MCF 10A (cell line): ENCODE data around the gene ARL6IP4. TPM values are rescaled to one million over a fixed set of nuclear protein-coding genes. Genes with fewer than 3 reads are reported as not detected.

Experiments used
- BruUV-seq: library from RNA; stranded (reverse); fragments of 400-500 nt; replicated peaks from 2 replicates; lab custom pipeline; 2021; lab: Mats Ljungman, UMichigan
- CTCF ChIA-PET: fragments of 300-600 bp; sonication (Branson Sonifier 250); formaldehyde crosslinking; extraction: SDS; loops from one replicate; lab custom pipeline; 2021; ENCODE audit warnings: antibody characterized with exemption, inconsistent platforms; lab: Yijun Ruan, JAX
- POLR2A ChIA-PET: fragments of 300-600, 350-650 bp; sonication (Branson Sonifier 250); formaldehyde crosslinking; extraction: SDS; loops from one replicate; lab custom pipeline; 2020; ENCODE audit warnings: antibody characterized with exemption, inconsistent platforms; lab: Yijun Ruan, JAX
- DNase-seq: peaks from one replicate; pipeline ENCODE4 v3.0.0-alpha.2; 2018; ENCODE audit not compliant: unreplicated experiment
- H3K27ac Mint-ChIP-seq: one replicate; pipeline ENCODE4 v1.8.0; 2022; ENCODE audit warnings: mild to moderate bottlenecking, low read depth, mixed read lengths; ENCODE audit not compliant: unreplicated experiment
- H3K27me3 Mint-ChIP-seq: one replicate; pipeline ENCODE4 v1.8.0; 2022; ENCODE audit warnings: mixed read lengths; ENCODE audit not compliant: insufficient read depth, unreplicated experiment
- H3K36me3 Mint-ChIP-seq: one replicate; pipeline ENCODE4 v1.8.0; 2022; ENCODE audit warnings: mild to moderate bottlenecking, moderate library complexity, mixed read lengths; ENCODE audit not compliant: insufficient read depth, unreplicated experiment
- H3K4me1 Mint-ChIP-seq: one replicate; pipeline ENCODE4 v1.8.0; 2022; ENCODE audit warnings: mixed read lengths; ENCODE audit not compliant: insufficient read depth, unreplicated experiment
- H3K4me3 Mint-ChIP-seq: one replicate; pipeline ENCODE4 v1.8.0; 2022; ENCODE audit warnings: mild to moderate bottlenecking, moderate library complexity, mixed read lengths; ENCODE audit not compliant: unreplicated experiment
- H3K9me3 Mint-ChIP-seq: one replicate; pipeline ENCODE4 v1.8.0; 2022; ENCODE audit warnings: mixed read lengths; ENCODE audit not compliant: unreplicated experiment
- intact Hi-C: fragments of 100-400 bp; cut with micrococcal nuclease; formaldehyde crosslinking; loops from 2 replicates; pipeline ENCODE4 v1.14.1; 2022
- total RNA-seq: library from RNA; stranded (reverse); gene quantifications from 2 replicates; pipeline ENCODE4 v1.2.3, GENCODE V29; 2022
- TF ChIP-seq, protein P1 (sequence below): fragments of 200-600 bp; IDR thresholded peaks from one replicate; pipeline ENCODE4 v1.8.0; 2022; ENCODE audit warnings: antibody characterized with exemption, mild to moderate bottlenecking; ENCODE audit not compliant: unreplicated experiment

ARL6IP4 gene
- total RNA-seq, 1 experiment from 2014 or later: 198 TPM

GRCh38 chr12:122986258-122986871, 5.9 kb downstream of the ARL6IP4 start:
- H3K4me1 Mint-ChIP-seq: peaks cover 5% of the 10 kb centered on the region
- intact Hi-C loops: no loop called here
- peaks cover 27% of the 10 kb centered on the region for H3K36me3 Mint-ChIP-seq
- POLR2A ChIA-PET: no interaction called here
- H3K4me3 Mint-ChIP-seq: no peak overlapping the region
- no peaks in the 10 kb centered on the region for H3K9me3 Mint-ChIP-seq
- no TSS peak for BruUV-seq
- CTCF ChIA-PET: no interaction called here
- TF ChIP-seq, protein P1, sequence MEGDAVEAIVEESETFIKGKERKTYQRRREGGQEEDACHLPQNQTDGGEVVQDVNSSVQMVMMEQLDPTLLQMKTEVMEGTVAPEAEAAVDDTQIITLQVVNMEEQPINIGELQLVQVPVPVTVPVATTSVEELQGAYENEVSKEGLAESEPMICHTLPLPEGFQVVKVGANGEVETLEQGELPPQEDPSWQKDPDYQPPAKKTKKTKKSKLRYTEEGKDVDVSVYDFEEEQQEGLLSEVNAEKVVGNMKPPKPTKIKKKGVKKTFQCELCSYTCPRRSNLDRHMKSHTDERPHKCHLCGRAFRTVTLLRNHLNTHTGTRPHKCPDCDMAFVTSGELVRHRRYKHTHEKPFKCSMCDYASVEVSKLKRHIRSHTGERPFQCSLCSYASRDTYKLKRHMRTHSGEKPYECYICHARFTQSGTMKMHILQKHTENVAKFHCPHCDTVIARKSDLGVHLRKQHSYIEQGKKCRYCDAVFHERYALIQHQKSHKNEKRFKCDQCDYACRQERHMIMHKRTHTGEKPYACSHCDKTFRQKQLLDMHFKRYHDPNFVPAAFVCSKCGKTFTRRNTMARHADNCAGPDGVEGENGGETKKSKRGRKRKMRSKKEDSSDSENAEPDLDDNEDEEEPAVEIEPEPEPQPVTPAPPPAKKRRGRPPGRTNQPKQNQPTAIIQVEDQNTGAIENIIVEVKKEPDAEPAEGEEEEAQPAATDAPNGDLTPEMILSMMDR: no peak
- no peak for DNase-seq
- H3K27ac Mint-ChIP-seq: no peak overlapping the region
- H3K27me3 Mint-ChIP-seq: no peaks in the 10 kb centered on the region

GRCh38 chr12:122987086-122987951, 6.8 kb downstream of the ARL6IP4 start:
- DNase-seq: no peak
- ChIA-PET POLR2A (no interaction called here), CTCF (interaction anchor here (0.9 kb wide), 1 partner anchor 251 kb away, joined by 5 read pairs; no protein-coding TSS in a partner anchor)
- no peaks in the 10 kb centered on the region for H3K9me3 Mint-ChIP-seq
- no peaks in the 10 kb centered on the region for H3K27me3 Mint-ChIP-seq
- H3K4me3 Mint-ChIP-seq: no peak overlapping the region
- H3K36me3 Mint-ChIP-seq: peaks cover 22% of the 10 kb centered on the region
- no peak overlapping the region for H3K27ac Mint-ChIP-seq
- TF ChIP-seq, protein P1: no peak
- BruUV-seq: no TSS peak
- intact Hi-C loops: no loop called here
- peaks cover 5% of the 10 kb centered on the region for H3K4me1 Mint-ChIP-seq

DNA sequence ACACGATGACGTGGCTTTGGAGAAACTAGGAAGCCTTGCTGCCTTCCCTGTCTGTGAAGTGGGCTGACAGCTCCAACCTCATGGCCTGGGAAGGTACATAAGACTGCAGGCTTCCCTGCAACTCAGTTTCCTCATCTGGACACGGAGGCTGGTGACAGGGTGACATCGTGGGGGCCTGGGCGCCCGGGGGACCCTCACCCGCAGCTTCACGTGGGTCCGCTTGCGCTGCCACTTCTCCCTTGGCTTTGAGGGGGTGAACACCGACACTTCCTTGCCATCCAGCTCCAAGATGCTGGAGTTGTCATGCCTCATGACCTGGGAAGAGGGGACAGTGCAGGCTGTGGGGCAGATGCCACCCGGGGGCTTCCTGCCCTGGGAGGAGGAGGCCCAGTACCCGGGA, 7.6 kb downstream of the ARL6IP4 start:
- POLR2A ChIA-PET: no interaction called here
- no TSS peak for BruUV-seq
- Mint-ChIP-seq H3K4me3 (no peak overlapping the region), H3K27ac (no peak overlapping the region), H3K27me3 (no peaks in the 10 kb centered on the region), H3K9me3 (no peaks in the 10 kb centered on the region), H3K4me1 (peaks cover 4% of the 10 kb centered on the region), H3K36me3 (peaks cover 16% of the 10 kb centered on the region)
- no peak for DNase-seq
- TF ChIP-seq, protein P1: no peak
- intact Hi-C loops: no loop called here
- CTCF ChIA-PET: interaction anchor here (0.9 kb wide), 1 partner anchor 251 kb away, joined by 5 read pairs; no protein-coding TSS in a partner anchor

DNA sequence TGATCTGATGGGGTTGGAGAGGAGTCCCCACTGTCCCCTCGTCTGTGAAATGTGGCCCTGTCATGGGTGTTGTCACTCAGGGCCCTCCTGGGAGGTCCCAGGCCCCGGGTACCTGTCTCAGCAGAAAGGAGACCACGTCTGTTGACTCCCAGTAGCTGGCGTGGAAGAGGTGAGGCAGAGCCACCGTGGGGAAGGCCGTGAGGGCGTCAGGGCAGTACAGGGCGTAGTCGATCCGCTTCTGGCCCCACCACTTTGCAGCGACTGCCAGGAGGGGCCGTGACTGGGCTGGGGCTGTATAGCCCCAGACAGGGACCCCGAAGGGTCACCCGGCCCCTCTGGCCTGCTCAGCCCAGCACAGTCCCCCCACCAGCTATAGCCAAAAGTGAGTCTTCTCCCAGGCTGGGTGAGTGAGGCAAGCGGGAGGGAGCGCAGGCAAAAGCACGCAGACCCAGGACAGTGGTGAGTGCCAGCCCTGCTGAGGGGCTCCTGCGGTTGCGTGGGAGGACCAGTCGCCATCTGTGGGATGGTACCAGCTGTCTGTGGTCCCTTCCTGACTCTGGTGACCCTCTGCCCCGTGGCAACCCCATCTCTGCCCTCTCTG, 8.2 kb downstream of the ARL6IP4 start:
- TF ChIP-seq, protein P1: no peak
- CTCF ChIA-PET: interaction anchor here (0.6 to 0.7 kb wide), 2 partner anchors 133 to 164 kb away, joined by 3 read pairs; no protein-coding TSS in a partner anchor
- H3K4me1 Mint-ChIP-seq: no peaks in the 10 kb centered on the region
- POLR2A ChIA-PET: interaction anchor here (0.6 kb wide), 1 partner anchor 669 kb away, joined by 3 read pairs; no protein-coding TSS in a partner anchor
- H3K4me3 Mint-ChIP-seq: no peak overlapping the region
- no peak overlapping the region for H3K27ac Mint-ChIP-seq
- no peak for DNase-seq
- H3K9me3 Mint-ChIP-seq: no peaks in the 10 kb centered on the region
- BruUV-seq: no TSS peak
- peaks cover 9% of the 10 kb centered on the region for H3K36me3 Mint-ChIP-seq
- intact Hi-C loops: no loop called here
- no peaks in the 10 kb centered on the region for H3K27me3 Mint-ChIP-seq
